ENCODE measurements around the gene CHD3.

DNA sequence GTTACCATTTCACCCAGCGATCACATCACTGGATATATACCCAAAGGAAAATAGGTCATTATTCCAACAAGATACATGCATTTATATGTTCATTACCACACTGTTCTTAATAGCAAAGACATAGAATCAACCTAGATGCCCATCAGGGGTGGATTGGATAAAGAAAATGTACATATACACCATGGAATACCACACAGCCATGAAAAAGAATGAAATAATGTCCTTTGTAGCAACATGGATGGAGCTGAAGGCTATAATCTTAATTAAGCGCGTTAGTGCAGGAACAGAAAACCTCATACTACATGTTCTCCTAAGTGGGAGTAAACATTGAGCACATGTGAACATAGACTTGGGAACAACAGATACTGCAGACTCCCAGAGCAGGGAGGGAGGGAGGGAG is 62.0 kb downstream of the CHD3 start:
- TF ChIP-seq CTCF (IDR thresholded peaks at IDR 0.05) = no peak
- no peak for TF ChIP-seq POLR2A (IDR thresholded peaks at IDR 0.05)
